Effector memory CD8-positive, alpha-beta T cell (primary cell): Measurements from ENCODE around the gene ST8SIA2.
"Not testable (repeated sequence)": the region's sequence is repeated elsewhere in the genome, so short reads cannot be mapped to it uniquely, and the experiment has no call there.

Experiments used
- ATAC-seq: fragments of 150-1000 bp; cut with Tn5 transposase; replicated peaks from 2 replicates; pipeline ENCODE4 v1.10.0; 2021; ENCODE audit warnings: mild to moderate bottlenecking, moderate library complexity
- DNase-seq, 3 experiments: peaks; one replicate each; pipeline ENCODE4 v3.0.0; 2021
- H3K27ac Mint-ChIP-seq, 2 donors: one replicate each; pipeline ENCODE4 v1.8.0; 2022; ENCODE audit warnings: mild to moderate bottlenecking in 2 of 2, mixed read lengths in 2 of 2, moderate library complexity in 2 of 2
- H3K27me3 Mint-ChIP-seq, 2 donors: one replicate each; pipeline ENCODE4 v1.8.0; 2022; ENCODE audit warnings: mixed read lengths in 2 of 2
- H3K36me3 Mint-ChIP-seq: one replicate; pipeline ENCODE4 v1.8.0; 2022; ENCODE audit warnings: mild to moderate bottlenecking, moderate library complexity, mixed read lengths; ENCODE audit not compliant: insufficient read depth
- H3K4me1 Mint-ChIP-seq, 2 donors: one replicate each; pipeline ENCODE4 v1.8.0; 2022; ENCODE audit warnings: low read depth in 2 of 2, mixed read lengths in 2 of 2
- H3K4me3 Mint-ChIP-seq, 2 donors: one replicate each; pipeline ENCODE4 v1.8.0; 2022; ENCODE audit warnings: mild to moderate bottlenecking in 2 of 2, mixed read lengths in 2 of 2, moderate library complexity in 2 of 2
- H3K9me3 Mint-ChIP-seq, 2 donors: one replicate each; pipeline ENCODE4 v1.8.0; 2022; ENCODE audit warnings: mixed read lengths in 2 of 2

Gene ST8SIA2

DNA sequence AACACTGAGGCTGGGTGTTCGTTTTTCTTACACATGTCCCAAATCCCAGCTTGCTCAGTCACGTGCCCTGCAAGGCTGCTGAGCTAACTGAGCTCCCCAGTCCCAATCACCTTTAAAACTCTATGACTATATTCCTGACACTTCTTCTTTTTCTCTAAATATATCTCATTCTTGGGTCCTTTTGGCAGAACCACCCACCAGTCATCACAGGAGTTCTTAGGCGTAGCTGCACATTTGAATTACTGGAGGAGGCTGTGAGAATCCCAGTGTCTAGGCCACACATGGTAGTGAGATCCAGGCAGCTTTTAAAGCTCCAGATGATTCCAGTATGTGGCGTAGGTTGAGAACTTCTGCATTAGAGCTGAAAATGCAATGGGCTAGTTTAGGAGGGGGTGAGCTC lies 66.3 kb downstream of the ST8SIA2 start:
- Mint-ChIP-seq H3K36me3 (no peaks in the 10 kb centered on the region), H3K27ac (no peak overlapping the region), H3K4me1 (no peaks in the 10 kb centered on the region), H3K27me3 (peaks cover 31 to 66% of the 10 kb centered on the region in 2 donors), H3K4me3 (no peak overlapping the region), H3K9me3 (no peaks in the 10 kb centered on the region)
- no peak for DNase-seq
- ATAC-seq, result no peak

DNA sequence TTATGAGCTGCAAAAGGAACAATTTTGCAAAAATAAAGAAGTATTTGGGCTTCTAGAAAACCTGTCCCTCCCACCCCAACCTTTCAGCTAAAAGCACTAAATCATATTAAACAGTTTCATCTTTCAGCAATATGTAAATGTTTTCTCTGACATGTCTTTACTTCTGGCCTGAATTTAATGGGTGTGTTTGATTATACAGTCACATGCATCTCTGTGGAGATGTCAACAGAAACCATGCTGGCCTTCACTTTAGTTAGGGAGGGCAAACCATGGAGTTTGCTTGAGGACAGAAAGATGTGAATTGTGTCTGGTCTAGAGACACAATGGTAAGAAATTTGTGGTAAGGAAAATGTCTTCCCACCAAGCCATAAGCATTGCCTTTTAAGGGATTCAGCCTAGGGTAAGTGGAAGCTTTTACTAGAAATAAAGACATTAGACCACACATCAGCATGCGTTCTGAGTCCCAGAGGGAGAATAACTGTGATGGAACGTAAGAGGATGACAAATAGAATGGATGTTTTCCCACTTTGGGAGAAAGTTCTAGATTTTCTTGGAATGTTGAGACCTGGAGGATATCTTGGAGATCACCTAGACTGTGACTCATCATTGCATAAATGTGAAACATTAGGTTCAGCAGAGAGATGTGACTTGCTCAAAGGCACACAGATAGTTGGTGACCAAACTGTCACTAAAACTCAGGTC lies 68.9 kb downstream of the ST8SIA2 start:
- Mint-ChIP-seq H3K27me3 (peaks cover 28 to 51% of the 10 kb centered on the region in 2 donors), H3K27ac (no peak overlapping the region), H3K4me1 (no peaks in the 10 kb centered on the region), H3K9me3 (no peaks in the 10 kb centered on the region), H3K36me3 (no peaks in the 10 kb centered on the region), H3K4me3 (no peak overlapping the region)
- DNase-seq (no peak), ATAC-seq (no peak)

DNA sequence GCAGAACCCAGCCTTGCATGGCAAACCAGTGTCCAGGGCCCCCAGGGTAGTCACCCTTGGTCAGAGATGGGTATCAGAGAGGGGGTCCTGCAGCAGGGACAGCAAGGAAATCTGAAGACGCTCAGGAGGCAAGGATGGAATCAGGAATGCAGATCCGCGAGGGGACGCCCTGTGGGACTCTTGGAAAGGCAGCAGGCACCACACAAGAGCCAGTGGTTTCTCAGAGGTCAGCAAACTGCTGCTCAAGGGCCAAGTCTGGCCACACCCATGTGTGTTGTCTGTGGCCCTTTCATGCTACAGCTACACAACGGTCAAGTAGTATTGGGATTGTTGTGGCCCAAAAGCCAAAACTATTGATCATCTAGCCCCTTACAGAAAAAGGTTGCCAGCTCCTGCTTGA lies 69.7 kb downstream of the ST8SIA2 start:
- Mint-ChIP-seq H3K4me1 (no peaks in the 10 kb centered on the region), H3K27me3 (peaks cover 30 to 51% of the 10 kb centered on the region in 2 donors), H3K9me3 (no peaks in the 10 kb centered on the region), H3K36me3 (no peaks in the 10 kb centered on the region), H3K27ac (no peak overlapping the region), H3K4me3 (no peak overlapping the region)
- no peak for ATAC-seq
- DNase-seq, result no peak

DNA sequence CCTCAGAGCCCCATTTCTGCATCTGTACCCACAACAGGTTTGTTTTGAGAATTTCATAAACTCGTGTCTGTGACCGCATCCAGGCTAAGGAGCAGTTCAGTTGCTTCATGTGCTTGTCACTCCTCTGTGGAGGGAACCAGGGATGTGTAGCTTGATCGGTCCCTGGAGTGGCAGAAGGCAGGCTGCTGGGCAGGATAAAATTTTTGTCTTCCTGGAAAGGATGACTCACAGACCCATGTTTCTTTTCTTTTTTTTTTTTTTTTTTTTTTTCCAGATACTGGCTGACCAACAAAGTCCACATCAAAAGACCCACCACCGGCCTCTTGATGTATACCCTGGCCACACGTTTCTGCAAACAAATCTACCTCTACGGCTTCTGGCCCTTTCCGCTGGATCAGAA lies 70.1 kb downstream of the ST8SIA2 start:
- peaks cover 33 to 51% of the 10 kb centered on the region in 2 donors for H3K27me3 Mint-ChIP-seq
- DNase-seq (no peak), ATAC-seq (no peak)
- no peaks in the 10 kb centered on the region for H3K36me3 Mint-ChIP-seq
- no peaks in the 10 kb centered on the region for H3K9me3 Mint-ChIP-seq
- H3K27ac Mint-ChIP-seq, result no peak overlapping the region
- H3K4me3 Mint-ChIP-seq, result no peak overlapping the region
- H3K4me1 Mint-ChIP-seq, result no peaks in the 10 kb centered on the region

DNA sequence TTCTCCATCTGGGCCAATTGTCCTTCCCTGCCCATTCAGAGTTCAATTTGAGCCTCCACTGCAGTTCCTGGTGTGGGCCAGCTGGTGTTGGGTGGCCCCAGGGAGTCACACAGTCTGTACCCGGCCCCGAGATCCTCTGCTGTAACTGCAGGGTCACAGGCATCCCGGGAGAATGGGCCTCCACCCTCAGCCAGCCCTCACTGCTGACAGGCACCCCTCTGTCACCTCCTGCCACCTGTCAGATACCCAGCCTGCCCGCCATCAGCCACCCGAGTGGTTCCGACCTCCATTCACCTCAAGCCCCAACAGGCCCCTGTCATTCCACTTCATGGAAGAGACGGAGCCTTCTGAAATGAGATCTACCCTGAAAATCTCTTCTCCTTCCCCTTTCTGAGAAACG lies 73.2 kb downstream of the ST8SIA2 start:
- peaks cover 28 to 29% of the 10 kb centered on the region in 2 donors for H3K27me3 Mint-ChIP-seq

DNA sequence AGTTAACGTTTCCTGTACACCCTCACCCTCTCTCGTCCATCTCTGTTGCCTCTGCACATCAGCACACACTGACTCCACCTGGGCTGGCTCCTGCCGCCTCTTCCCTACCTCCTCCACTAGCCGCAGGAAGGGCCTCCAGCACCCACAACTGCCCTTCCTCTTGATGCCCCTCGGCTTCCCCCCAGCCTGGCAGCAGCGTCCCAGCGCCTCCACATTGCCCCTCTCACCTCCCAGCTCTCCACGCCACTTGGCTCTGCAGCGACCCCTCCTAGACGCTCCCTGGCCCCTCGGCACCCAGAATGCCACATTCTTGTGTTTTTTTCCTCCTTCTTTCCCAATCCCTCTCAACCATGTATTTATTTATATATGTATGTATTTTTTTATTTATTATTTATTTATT lies 73.6 kb downstream of the ST8SIA2 start:
- Mint-ChIP-seq H3K36me3 (no peaks in the 10 kb centered on the region), H3K4me3 (no peak overlapping the region), H3K9me3 (no peaks in the 10 kb centered on the region), H3K4me1 (no peaks in the 10 kb centered on the region), H3K27me3 (peaks cover 28 to 29% of the 10 kb centered on the region in 2 donors), H3K27ac (no peak overlapping the region)
- DNase-seq (no peak), ATAC-seq (no peak)

More for the DNA sequence above, 73.2 kb downstream of the ST8SIA2 start:
- Mint-ChIP-seq H3K4me3 (no peak overlapping the region), H3K27ac (no peak overlapping the region), H3K4me1 (no peaks in the 10 kb centered on the region), H3K9me3 (no peaks in the 10 kb centered on the region), H3K36me3 (no peaks in the 10 kb centered on the region)
- DNase-seq, result no peak
- no peak for ATAC-seq

DNA sequence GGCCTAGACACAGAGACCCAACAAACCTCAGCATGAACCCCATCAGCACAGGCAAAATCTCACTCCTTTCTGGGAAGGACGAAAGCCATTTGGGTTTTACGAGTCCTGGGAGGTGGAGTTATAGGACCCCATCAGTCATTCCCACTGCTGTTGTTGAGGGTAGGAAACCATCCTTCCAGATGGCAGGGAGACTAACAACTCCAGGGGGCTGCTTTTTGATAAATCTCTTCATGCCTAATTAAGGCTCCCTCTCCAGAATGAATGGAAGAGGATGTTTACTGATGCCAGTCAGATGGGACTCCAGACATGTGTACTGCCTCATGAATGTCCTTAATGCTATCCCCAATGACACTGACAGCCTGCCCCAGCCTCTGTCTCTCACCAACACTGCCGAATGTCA lies 75.3 kb downstream of the ST8SIA2 start:
- Mint-ChIP-seq H3K4me3 (no peak overlapping the region), H3K27ac (no peak overlapping the region), H3K36me3 (no peaks in the 10 kb centered on the region), H3K4me1 (no peaks in the 10 kb centered on the region), H3K9me3 (no peaks in the 10 kb centered on the region), H3K27me3 (peaks cover 38 to 40% of the 10 kb centered on the region in 2 donors)
- no peak for DNase-seq
- ATAC-seq, result no peak

DNA sequence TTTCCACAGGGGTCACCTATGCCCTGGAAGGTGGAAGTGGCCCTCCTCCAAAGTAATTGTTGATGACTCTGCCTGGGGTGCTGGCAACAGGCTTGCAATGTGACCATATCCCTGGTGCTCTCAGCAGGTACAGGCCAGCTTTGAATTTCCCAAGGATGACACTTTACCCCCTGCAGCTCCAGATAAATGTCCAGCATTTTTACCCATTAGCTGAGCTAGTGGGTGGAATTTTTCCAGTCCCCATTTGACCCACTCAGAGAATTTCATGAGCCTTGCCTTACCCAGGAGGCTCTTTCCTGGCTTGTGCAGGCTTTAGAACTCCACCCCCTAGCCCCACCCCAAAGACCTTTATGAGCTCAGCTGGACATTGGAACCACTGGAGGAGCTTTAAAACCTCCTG lies 77.6 kb downstream of the ST8SIA2 start:
- no peaks in the 10 kb centered on the region for H3K36me3 Mint-ChIP-seq
- DNase-seq (no peak), ATAC-seq (no peak)
- peaks cover 43 to 44% of the 10 kb centered on the region in 2 donors for H3K27me3 Mint-ChIP-seq
- no peaks in the 10 kb centered on the region for H3K4me1 Mint-ChIP-seq
- H3K9me3 Mint-ChIP-seq, result no peaks in the 10 kb centered on the region
- no peak overlapping the region for H3K27ac Mint-ChIP-seq
- no peak overlapping the region for H3K4me3 Mint-ChIP-seq

DNA sequence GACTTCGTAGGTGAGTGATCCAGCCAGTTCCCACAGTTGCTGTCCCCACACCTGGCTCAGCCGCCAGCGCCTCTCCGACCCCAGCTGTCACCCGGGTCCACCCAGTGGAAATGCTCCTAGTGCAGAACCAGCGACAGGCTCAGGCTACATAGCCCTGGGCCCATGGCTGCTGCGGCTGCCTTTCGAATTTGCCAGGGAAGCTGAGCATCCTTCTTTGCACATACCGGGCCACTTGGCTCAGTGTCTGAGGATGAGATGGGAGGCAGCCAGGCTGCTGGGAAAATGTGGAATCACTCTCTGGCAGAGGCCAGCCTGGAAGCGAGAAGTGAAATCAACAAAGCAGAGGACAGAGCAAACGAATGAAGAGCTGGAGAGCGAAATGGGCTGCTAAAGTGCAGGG lies 80.1 kb downstream of the ST8SIA2 start:
- no peak overlapping the region for H3K4me3 Mint-ChIP-seq
- H3K4me1 Mint-ChIP-seq, result no peaks in the 10 kb centered on the region
- DNase-seq (no peak), ATAC-seq (no peak)
- H3K9me3 Mint-ChIP-seq, result no peaks in the 10 kb centered on the region
- no peak overlapping the region for H3K27ac Mint-ChIP-seq
- H3K36me3 Mint-ChIP-seq, result no peaks in the 10 kb centered on the region
- H3K27me3 Mint-ChIP-seq, result peaks cover 38 to 47% of the 10 kb centered on the region in 2 donors

DNA sequence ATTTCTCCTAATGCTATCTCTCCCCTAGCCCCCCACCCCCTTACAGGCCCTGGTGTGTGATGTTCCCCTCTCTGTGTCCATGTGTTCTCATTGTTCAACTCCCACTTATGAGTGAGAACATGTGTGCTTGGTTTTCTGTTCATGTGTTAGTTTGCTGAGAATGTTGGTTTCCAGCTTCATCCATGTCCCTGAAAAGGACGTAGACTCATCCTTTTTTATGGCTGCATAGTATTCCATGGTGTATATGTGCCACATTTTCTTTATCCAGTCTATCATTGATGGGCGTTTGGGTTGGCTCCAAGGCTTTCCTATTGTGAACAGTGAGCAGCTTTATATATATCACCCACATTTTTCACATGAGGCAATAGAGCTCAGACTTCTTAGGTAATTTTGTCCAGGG lies 86.0 kb downstream of the ST8SIA2 start:
- not testable (repeated sequence) for DNase-seq, H3K36me3 Mint-ChIP-seq, H3K4me1 Mint-ChIP-seq, ATAC-seq, H3K9me3 Mint-ChIP-seq, H3K4me3 Mint-ChIP-seq, H3K27ac Mint-ChIP-seq
- peaks cover 54 to 79% of the 10 kb centered on the region in 2 donors for H3K27me3 Mint-ChIP-seq

DNA sequence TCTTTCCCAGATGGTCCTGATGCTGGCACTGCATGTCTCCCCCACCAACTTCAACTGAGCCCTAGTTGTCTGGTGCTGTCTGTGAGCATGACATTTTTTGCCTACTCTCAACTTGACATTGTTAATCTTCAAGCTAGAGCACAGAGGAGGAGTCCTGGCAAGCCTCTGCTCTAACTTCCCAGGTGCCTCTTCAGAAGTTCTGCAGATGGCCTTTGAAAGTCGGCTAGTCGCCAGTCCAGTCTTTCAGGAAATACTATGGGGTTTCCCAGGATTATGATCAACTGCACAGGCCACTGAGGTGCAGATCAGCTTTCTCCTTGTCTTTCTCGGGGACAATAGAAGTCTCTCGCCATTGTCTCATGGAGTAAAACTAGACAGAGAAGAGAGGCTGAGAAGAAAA lies 86.7 kb downstream of the ST8SIA2 start:
- DNase-seq (no peak), ATAC-seq (no peak)
- Mint-ChIP-seq H3K36me3 (no peaks in the 10 kb centered on the region), H3K27ac (no peak overlapping the region), H3K4me1 (no peaks in the 10 kb centered on the region), H3K9me3 (no peaks in the 10 kb centered on the region), H3K4me3 (no peak overlapping the region), H3K27me3 (peaks cover 54 to 80% of the 10 kb centered on the region in 2 donors)

DNA sequence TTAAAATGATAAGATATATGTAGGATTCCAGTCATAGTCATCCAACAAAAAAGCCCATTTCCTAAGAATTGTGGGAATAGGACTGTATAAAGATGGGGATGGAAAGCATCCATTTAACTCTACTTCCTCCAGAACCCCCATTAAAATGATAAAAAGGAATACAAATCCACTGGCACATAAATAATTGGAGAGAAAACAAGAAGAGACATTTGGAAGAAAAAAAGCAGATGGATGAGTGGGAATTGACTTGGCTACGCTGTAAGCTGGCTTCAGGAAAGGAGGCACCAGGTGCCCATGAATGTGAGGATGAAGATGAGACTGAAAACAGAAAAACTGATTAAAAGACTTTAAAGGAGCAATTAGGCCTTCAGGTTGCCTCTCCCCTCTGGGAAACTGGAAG lies 91.8 kb downstream of the ST8SIA2 start:
- ATAC-seq, result no peak
- Mint-ChIP-seq H3K4me3 (no peak overlapping the region), H3K9me3 (no peaks in the 10 kb centered on the region), H3K27me3 (peaks cover 22 to 46% of the 10 kb centered on the region in 2 donors), H3K36me3 (no peaks in the 10 kb centered on the region), H3K4me1 (no peaks in the 10 kb centered on the region), H3K27ac (no peak overlapping the region)
- no peak for DNase-seq

DNA sequence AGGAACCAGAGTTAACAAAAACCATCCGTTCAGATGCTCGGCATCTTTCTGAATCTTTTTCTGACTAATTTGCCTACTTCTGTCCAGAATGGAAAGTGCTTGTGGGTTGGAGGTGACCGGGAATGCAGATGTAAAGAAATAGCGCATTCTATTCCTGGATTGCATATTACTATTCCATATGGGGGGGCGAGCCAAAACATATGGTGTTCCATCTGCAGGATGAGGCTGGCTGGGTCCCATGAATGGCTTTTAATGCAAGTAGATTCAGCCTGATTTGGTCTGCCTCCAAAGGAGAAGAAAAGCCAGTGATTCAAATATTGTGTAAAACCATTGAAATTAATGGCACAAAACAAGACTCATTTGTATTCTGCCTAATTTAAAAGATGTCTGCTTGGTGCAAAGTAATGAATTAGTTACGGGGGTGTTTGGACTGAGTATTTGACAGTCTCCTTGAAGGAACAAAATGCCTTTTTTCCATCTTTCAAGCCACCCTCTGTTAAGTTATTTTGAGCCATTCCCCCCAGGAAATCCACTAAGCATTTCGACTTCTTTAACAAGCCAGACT lies 99.0 kb downstream of the ST8SIA2 start:
- DNase-seq (no peak), ATAC-seq (no peak)
- H3K4me3 Mint-ChIP-seq, result no peak overlapping the region
- H3K27me3 Mint-ChIP-seq, result peaks cover 54 to 58% of the 10 kb centered on the region in 2 donors
- no peaks in the 10 kb centered on the region for H3K4me1 Mint-ChIP-seq
- H3K36me3 Mint-ChIP-seq, result no peaks in the 10 kb centered on the region
- peaks cover 0 to 5% of the 10 kb centered on the region in 2 donors for H3K9me3 Mint-ChIP-seq
- H3K27ac Mint-ChIP-seq, result no peak overlapping the region

DNA sequence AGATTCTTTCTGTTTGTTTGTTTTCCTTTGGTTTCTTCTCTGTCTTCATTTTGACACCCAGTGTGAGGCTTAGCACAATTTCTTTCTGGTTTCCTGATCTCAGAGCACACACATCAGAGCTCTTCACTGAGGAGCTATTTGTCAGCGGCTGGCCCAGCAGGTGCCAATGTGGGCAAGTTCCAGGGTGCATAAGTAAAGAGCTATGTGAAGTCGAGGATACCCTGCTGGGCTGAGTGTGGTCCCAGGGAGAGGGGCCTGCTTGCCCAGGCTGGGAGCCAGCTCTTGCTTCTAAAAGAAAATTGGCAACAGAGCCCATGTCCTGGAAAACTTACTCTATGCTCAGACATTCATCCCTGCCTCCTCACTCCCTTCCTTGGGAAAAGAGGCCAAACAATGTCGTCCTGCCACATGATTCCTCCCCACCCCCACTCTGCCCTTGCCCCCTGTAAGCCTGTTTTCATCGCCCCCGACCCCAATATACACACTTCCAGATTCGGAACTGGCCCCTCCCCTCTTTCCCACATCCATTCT lies 101.2 kb downstream of the ST8SIA2 start:
- no peaks in the 10 kb centered on the region for H3K4me1 Mint-ChIP-seq
- no peak overlapping the region for H3K4me3 Mint-ChIP-seq
- H3K36me3 Mint-ChIP-seq, result no peaks in the 10 kb centered on the region
- no peak for DNase-seq
- peaks cover 62 to 71% of the 10 kb centered on the region in 2 donors for H3K27me3 Mint-ChIP-seq
- H3K27ac Mint-ChIP-seq, result no peak overlapping the region
- peaks cover 0 to 5% of the 10 kb centered on the region in 2 donors for H3K9me3 Mint-ChIP-seq
- no peak for ATAC-seq
